GM18498 (cell line): ENCODE results near the gene COMT.
"Not testable (repeated sequence)": the region's sequence is repeated elsewhere in the genome, so short reads cannot be mapped to it uniquely, and the experiment has no call there.

ENCODE experiments used
- ATAC-seq: cut with Tn5 transposase; IDR thresholded peaks from one replicate; pipeline ENCODE4 v1.9.1; 2021; ENCODE audit warnings: mild to moderate bottlenecking, moderate library complexity; ENCODE audit not compliant: unreplicated experiment

COMT gene

DNA sequence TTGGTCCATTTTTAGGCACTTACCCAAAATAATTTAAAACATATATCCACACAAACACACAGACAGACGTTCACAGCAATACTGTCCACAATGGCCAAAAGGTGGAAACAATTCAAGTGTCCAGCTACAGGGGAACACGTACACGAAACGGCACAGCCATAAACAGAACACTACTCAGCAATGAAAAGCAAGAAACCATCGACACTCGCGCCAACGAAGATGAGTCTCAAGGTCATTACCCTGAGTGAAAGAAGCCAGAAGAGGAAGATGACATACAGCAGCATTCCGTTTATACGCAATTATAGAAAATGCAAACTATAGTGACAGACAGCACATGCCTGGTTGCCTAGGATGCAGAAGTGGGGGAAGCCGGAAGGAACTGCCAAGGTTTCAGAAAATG, 13.4 kb upstream of the COMT start:
- ATAC-seq, result no peak

- no peak for ATAC-seq
Observed at GRCh38 chr22:19929586-19930550, 11.7 kb upstream of the COMT start.

DNA sequence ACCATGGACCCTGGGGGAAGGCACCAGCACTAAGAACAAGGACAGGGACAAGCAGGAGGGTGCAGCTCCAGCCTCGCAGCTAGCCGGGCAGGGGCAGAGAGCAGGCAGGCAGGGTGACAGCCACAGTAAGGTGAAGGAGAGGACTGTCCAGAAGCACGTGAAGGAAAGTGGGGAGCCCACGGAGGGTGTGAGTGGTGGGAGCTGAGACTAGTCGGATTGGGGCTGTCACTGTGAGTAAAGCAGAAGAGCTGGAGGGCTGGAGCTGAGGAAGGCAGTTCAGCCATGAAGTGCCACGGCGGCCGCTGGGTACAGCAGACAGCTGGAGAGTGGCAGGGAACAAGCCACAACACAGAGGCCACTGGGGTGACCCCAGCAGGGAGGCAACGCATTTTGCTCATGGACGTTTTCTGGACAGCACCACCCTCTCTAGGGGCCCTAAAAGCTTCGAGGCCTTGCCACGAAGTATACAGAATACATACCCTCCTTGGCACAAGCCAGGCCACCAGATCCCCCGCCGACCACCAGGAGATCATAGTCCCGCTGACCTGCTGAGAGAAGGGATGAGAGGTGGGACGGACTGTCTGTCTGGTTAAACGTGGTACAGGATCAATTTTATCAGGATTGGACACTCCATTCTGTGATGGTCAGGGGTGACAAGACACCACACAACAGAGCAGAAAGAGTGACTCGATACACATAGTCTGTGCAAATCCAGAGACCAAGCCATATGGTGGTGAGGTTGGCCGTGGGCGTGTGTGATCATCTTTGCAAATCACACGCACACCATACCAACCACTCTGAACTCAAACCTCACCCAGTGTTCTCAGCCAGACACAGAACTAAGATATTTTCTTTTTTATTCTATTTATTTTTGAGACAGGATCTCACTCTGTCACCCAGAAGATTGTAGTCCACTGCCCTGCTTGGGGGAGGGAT, 10.8 kb upstream of the COMT start:
- no peak for ATAC-seq

GRCh38 chr22:19931514-19931913, 10.1 kb upstream of the COMT start:
- no peak for ATAC-seq

GRCh38 chr22:19932367-19933206, 9.0 kb upstream of the COMT start:
- ATAC-seq, result no peak

GRCh38 chr22:19933341-19934241, 8.0 kb upstream of the COMT start:
- ATAC-seq, result no peak

GRCh38 chr22:19935123-19935718, 6.4 kb upstream of the COMT start:
- ATAC-seq, result not testable (repeated sequence)

DNA sequence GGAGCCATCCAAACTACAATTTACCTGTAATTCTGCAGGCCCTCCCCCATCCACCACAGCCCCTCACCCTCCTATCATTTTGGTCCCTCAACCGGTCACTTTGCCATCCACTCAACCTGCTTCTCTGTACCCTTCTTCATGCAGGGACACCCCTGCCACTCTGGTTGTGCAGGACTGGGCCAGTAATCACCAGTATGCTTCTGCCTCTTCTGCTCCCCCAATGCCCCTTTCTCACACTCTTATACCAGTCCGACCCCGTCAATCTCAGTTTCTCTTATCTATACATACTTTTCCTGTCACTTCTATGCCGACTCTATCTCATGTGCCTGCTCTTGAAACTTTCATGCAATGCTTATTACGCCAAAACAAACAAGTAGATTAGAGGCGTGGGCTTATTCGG, 5.1 kb upstream of the COMT start:
- no peak for ATAC-seq

- ATAC-seq, result no peak
Observed at GRCh38 chr22:19937616-19938473, 3.7 kb upstream of the COMT start.

GRCh38 chr22:19940536-19941364, 822 bp upstream of the COMT start:
- ATAC-seq, result no peak

DNA sequence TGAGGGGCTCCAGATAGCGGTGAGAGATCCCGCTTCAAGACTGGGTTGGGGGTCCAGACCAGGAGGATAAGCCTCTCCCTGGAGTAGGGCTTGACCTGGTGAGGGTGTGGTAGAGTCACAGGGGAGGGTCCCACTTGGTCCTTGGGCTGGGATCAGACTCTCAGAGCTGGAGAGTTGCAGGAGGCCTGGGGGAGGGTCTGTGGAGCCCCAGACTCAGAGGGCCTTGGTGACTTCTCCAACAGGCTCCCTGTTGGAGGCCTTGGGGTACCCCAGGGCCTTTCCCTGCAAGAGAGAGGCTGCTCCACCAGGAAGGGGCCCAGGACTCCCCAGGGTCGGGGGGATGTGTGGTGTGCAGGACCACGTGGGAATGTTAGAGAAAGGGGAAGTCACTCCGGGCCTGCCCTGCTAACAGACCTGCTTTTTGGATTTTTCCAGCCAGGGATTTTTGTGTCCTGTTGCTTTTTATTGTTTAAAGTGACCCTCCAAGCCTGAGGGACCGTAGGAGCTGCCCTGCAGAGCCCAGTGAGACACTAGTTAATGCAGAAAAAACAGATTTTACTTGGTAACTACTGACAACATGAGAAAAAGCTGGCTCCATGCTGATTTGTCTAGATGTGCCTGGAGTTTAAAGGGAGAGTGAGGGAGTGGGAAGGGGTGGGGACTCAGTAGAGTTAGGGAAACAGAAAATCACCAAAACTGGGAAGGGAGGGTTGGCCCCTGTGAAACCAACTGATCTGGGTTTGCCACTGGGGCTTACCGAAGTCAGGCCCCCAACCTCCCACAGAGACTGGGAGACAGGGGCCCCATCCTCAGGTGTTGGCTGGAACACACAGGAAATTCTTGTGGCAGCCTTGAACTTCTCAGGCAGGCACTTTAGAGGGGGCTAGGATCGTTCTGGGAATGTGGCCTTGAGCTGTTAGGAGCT, 847 bp downstream of the COMT start:
- ATAC-seq, result no peak

DNA sequence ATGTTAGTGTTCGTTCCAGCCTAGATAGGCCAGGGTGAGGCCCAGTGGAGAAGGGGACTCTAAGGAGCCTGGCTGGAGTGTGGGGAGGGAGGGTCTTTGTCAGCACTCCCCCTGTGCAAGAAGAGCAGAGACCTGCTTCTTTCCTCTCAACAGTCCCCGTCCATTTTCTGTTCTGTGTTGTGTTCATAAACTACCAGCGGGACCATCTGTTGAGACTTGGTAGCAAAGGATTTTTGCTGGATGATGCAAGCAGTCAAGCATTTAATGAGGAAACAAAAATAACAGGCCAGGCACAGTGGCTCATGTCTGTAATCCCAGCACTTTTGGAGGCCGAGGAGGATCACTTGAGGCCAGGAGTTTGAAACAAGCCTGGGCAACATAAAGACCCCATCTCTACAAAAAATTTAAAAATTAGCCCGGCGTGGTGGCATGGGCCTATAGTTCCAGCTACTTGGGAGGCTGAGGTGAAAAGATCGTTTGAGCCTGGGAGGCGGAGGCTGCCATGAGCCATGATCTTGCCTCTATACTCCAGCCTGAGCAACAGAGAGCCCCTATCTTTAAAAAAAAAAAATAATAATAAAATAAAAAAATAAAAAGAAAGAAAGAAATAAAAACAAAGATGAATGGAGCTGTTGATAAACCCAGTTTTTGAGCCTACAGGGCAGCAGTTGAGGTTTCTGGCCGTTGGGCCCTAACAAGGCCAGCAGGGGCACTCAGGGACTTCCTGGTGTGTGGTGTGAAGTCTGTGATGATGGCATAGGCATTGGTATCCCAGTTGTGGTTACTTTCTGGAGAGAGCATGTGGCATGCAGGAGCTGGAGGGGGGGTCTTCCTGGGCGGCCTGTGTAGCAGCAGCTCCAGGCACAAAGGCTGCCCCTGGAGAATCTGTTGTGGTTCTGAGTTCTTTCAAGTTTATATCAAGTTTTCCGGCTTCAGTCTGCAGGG, 1.8 kb downstream of the COMT start:
- no peak for ATAC-seq

DNA sequence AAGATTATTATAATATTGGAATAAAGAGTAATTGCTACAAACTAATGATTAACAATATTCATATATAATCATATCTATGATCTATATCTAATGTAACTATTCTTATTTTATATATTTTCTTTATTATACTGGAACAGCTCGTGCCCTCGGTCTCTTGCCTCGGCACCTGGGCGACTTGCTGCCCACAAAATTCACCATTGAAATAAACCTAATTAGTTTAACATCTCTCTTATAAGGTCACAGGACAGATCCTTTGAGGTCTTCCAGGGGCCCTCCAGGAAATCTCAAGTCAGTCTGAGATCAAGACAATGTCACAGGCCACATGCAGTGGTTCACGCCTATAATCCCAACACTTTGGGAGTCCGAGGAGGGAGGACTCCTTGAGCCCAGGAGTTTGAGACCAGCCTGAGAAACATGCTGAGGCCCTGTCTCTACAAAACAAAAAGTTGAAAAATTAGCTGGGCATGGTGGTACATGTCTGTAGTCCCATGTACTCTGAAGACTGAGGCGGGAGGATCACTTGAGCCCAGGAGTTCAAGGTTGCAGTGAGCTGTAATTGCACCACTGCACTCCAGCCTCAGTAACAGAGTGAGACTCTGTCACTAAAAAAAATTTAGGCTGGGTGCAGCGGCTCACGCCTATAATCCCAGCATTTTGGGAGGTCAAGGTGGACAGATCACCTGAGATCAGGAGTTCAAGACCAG, 6.6 kb downstream of the COMT start:
- ATAC-seq, result no peak

GRCh38 chr22:19951346-19951745, 9.8 kb downstream of the COMT start:
- ATAC-seq, result no peak
